NCI-H146 (cell line): ENCODE data around the gene CCND3.

ENCODE experiments used
- DNase-seq: peaks from one replicate; lab custom pipeline; 2025; lab: John Stamatoyannopoulos, UW

The CCND3 gene

DNA sequence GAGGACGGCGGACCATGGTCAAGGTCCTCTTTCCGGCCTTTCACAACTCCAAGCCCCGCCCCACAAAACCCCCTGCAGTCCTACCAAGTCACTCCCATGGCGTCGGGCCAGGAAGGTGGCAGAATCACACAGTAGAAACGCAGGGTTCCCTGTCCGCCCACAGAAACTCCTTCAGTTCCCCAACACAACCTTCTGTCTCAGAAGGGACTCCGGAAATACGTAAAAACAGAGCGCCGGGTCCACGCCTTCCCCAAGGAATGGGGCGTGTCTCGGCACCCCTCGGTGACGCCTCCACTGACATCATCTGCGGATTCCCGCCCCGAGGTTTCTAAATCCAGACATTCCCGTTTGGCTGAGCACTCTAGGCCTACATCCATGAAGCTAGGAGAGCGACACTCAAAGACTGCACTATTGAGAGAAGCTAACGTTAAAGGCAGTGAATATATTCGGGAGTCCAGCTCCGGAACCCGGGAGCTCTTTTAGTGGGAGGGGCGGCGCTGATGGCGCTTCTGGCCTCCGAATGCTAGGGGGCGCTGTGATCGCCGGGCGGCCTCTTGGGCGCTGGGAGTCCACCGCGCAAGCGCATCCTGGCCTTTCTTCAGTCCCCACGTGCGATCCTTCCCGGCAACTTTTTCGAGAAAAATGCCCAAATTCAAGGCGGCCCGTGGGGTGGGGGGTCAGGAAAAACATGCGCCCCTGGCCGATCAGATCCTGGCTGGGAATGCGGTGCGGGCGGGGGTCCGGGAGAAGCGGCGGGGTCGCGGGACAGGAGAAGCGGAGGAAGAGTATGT is 20.5 kb downstream of the CCND3 start, which contains the start of the genes BYSL and MED20:
TSS of gene BYSL (plus strand) at position 579 of the 791 bp plus-strand sequence. CDS start at position 643, 64 bp downstream.
TSS of gene MED20 (minus strand) at position 219 of the 791 bp plus-strand sequence. CDS start at position 98, 121 bp downstream.
- DNase-seq = peak; percentile 96

GRCh38 chr6:41917528-41917927 is 24.1 kb downstream of the CCND3 start:
- DNase-seq = no peak

DNA sequence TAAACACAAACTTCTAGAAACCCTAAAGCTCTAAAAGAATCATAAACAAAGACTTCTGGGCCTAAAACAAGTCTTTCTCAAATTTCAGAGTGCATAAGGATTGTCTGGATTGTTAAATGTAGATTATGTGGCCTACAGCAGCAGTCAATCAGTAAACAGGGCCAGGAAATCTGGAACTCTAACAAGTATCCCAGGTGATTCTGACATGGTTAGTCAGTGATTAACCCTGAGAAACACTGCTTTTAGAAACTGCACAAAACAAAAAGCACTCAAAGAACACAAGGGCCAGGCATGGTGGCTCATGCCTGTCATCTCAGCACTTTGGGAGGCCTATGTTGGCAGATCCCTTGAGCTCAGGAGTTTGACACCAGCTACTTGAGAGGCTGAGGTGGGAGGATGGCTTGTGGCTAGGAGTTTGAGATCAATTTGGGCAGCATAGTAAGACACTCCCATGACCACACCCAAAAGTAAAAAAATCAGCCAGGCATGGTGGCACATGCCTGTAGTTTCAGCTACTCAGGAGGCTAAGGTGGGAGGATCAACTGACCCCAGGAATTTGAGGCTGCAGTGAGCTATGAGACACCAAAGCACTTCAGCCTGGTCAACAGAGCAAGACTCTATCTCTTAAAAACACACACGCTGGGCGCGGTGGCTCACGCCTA is 26.6 kb downstream of the CCND3 start:
- DNase-seq = no peak

DNA sequence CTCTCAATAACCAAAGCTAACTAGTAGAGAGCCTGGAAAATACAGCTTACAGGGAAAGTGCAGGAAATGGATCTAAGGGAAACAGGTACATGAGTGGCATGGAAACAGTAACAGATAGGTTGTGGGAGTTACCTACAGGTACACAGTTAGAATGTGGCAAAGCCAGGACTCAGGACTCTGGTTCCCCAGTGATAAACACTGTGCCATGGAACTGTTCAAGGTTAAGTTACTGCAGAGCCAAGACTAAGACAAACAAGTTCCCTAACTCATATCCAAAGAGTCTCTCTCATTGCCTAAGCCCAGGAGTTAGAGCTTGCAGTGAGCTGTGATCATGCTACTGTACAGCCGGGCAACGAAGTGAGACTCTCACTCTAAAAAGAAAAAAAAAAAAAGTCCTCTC is 27.3 kb downstream of the CCND3 start:
- DNase-seq = no peak

DNA sequence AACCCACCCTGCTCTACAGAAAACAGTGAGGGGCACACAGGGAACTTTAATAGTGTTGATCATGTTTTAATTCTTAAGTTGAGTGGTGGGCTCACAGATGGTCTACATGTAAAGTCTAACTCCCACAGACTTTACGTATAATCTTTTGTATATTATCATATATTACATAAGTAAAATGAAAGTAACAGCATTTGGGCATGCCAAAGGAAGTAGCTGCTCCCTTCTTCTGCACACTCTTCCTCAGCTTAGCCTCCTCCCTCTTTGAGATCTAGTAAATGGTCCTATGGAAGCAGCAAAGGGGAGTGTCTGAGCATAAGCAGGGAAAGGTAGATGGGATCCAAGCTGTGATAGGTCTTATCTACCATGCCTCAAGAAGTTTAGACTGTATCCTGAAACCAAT is 31.9 kb downstream of the CCND3 start:
- no peak for DNase-seq

DNA sequence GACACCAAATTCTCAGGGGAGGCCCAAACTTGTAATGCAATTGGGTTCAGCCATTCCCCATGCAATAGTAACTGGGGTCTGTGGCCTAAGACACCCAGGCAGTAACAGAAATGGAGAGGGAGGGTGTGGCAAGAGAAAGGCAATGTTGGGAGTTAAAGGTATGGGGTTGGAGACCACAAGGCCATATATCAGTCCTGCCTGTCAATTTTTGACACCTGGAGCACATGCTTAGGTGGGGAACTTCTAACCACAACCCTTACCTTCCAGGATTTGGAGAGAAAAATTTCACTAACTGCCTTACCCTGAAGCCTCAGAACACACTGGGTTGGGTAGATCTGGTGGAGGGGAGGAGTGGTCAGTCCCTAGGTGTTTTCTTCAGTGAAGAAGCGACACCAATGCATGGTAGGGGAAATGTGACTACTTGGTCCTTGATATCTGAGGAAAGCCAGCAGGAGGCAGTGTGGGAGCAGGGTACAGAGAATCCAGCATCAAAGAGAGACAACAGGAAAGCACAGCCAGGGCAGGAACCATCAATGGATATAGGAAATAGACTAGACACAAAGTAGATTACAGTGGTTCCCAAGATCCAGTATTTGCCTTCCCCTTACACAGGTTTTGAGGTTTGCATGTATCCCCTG is 39.6 kb downstream of the CCND3 start:
- peak; percentile 42 for DNase-seq

GRCh38 chr6:41900861-41901260 is 40.7 kb downstream of the CCND3 start:
- DNase-seq = no peak

DNA sequence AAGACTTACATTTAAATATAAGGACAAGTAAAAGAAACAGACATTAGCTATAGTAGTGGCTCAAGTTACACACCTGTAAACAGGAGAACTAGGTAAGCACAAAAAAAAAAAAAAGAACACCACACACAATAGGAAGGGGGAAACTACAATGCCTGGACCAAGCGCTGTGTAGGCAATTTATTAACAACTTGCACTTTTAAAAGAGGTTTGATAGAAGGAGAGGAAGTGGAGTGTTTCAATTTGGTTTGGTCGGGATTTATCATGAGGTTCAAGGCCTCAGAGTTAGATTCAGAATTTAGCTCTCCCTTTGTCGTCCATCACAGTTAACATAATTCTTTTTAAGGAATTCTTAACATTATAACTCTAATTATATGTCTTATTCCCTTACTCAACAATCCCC is 45.3 kb downstream of the CCND3 start:
- DNase-seq = no peak

DNA sequence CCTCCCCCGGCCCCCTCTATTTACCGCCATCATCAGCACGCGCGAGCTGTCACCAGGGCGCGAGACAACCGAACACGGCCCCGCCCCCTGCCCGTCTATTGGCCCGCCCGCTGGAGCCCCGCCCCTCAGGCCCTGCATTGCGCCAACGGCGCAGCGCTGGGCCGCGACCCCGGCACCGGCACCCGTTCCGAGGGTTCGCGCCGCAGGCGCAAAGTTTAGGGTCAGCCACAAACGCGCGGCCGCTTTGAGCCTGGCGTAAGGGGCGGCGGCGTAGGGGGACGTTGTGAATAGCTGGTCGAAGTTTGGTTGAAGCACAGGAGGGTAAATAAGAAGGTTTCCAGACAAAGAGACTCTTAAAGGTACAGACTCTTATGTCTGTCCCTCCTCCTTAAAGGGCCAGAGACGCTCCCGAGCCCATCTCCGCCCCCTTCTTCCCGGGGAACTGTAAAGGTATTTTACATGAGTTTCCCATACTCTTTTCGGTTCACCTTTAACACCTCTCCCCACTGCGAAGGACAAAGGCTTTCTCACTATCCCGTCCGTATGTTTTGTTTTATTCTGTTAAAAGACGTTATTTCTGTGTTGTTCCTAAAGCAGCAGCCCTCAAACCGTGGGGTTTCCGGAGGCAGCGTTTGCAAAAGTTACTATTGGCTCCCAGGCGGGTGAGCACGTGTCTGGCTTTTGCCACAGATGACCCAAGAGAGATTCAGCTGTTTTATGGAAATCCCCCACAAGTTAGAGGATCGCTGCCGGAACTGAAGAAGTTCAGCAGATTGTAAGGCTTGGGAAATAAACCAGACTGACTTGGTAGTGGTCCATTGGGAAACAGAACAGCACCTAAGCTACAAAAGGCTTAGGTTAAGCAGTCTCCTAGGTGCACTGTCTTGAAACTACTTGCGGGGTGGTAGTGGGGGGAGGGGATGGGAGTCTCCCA is 46.0 kb downstream of the CCND3 start, which contains the start of gene USP49:
TSS of gene USP49 (minus strand) at position 76 of the 934 bp plus-strand sequence. CDS start 88,392 bp downstream, outside the sequence.
- peak; percentile 98 for DNase-seq

GRCh38 chr6:41894366-41895299 is 47.0 kb downstream of the CCND3 start:
- DNase-seq = peak; percentile 60

DNA sequence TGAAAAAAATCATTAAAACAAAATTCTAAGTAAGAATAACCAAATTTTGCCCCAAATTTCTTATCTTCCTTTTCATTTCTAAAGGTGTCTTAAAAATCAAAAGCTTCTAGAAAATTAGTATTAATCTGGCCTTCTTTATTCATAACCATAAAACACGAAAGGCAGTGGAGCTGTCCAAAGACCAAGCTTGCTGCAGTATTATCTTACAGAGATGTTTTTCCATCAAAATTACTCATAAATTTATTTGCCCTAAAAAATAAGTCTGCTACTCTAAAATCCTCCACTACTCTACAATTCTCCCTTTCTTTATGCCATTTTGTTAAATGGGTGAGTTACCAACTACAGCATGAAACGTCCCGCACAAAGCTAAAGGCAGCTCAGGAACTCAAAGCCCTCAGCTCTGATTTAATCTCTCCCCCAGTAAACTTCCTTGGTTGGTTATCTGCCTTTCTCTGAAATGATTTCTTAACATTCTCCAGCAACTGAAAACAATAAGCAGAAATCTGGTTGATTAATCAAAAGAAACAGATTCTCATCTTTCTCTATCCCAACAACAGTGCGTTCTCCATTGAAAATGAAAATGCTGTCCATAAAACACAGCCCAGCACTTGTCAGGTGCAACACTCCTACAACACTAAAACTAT is 48.6 kb downstream of the CCND3 start:
- DNase-seq = no peak

DNA sequence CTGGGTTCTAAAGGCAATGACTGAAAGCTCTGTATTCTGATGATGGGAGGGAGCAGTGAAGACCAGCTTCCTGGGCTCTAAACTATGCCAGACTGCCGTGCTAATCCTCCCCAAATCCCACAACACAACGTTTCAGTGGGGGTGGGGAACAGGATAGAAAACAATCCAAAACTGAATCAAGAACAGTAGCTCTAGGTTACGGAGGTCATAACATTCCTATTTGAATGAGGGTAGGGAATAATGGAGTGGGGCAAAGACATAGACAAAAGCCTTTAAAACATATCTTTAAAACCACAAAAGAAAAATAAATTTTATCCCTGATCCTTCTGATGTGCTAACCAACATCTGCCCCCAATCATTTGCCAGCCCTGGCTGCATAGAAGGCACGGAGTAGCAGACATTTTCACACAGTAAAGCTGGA is 54.3 kb downstream of the CCND3 start:
- no peak for DNase-seq

DNA sequence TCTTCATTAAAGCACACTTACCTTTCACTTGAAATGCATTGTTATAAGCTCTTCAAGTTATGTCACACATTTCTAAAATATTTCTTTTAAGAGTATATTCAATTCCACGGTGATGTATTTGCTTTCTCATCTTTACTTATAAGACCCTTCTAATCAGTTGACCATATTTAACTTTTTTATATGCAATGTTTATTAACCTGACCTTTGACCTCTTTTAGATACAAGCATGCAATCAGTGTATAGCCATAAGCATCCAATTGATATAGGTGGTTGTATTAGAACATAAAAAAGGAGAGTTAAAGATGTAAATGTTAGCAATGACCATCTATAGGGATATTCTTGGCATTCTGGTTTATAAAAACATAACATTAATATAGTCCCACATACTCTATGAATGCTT is 55.7 kb downstream of the CCND3 start:
- DNase-seq = no peak

DNA sequence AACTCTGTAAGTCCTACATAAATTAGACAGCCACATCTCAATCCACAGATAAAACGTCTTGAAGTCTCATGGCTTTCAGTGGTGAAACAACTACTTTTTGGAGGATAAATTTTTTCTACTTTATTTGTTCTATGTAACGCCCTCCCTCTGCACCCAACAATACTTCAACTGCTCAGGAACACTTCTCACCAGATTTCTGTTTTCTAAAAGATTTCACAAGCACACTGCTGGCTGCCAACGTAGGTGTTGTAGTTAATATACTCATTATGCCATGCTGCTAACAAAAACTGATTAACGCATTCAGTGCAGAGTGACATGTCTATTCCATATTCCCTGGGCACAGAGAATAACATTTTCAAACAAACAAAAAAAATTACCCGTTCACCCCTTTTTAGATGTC is 56.7 kb downstream of the CCND3 start:
- DNase-seq = no peak
